ENCODE results near the gene IAPP. TPM values are rescaled to one million over a fixed set of nuclear protein-coding genes. Genes with fewer than 3 reads are reported as not detected.
"Not testable (repeated sequence)": the region's sequence is repeated elsewhere in the genome, so short reads cannot be mapped to it uniquely, and the experiment has no call there.

Gene IAPP
- total RNA-seq, 1 experiment from 2014 or later, result not detected

DNA sequence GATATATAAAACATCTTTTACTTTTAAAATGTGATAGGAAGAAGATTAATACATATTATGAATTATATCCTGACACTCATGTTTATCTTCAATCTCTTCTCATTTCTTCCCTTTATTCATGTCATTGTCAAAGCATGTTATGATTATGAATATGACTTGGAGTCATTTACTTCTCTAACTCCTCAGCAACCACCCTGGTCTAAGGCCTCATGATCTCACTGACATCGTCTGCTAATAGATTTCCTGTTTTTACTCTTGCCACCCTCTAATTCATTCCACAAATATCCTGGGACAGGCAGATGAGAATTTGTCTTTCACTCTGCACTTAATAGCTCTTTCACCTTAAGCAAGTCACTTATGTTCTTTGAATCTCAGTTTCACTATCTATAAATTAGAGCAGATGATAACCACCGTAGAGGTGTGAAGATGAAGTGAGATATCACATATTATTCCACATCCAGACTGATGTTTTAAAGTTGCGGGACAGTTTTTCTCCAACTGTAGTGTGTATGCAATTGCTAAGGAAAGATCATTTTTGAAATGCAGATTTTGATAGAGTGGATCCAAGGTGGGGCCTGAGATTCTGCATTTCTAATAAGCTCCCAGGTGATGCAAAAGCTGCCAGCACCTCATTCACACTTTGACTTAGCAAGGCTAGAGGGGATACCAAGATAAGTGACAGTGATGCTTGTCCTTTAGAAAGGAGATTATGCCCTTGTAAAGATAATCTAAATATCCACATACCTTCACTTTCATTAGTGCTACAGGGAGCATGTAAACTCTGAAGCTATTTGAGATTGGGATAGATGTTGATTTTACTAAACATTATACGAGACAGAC, 3.3 kb upstream of the IAPP start:
- BruUV-seq (replicated peaks), result no TSS peak
- Histone ChIP-seq H3K4me3 (no peak overlapping the region), H3F3A (ENCODE audit: insufficient read depth, low read depth) (no peaks in the 10 kb centered on the region), H3K36me3 (ENCODE audit: low read depth) (no peaks in the 10 kb centered on the region), H3K4me1 (replicated peaks; ENCODE audit: insufficient read depth) (no peaks in the 10 kb centered on the region), H3K9me3 (ENCODE audit: insufficient read depth, low read depth) (no peaks in the 10 kb centered on the region), H3K27me3 (ENCODE audit: insufficient read depth, low read depth) (no peaks in the 10 kb centered on the region), H4K20me1 (ENCODE audit: insufficient read depth) (no peaks in the 10 kb centered on the region), H3K79me2 (ENCODE audit: low read depth) (no peaks in the 10 kb centered on the region), H3K27ac (no peak overlapping the region), H2AFZ (no peak overlapping the region), H3K4me2 (no peak overlapping the region), H3K9me2 (ENCODE audit: insufficient read depth) (0 out of 2 replicates have a peak, but pooled peaks cover 3% of the 10 kb centered on the region)
- DNase-seq, result no peak
- TF ChIP-seq EZH2 (IDR thresholded peaks at IDR 0.05; ENCODE audit: low read depth), result no peak
- TF ChIP-seq, protein P1, sequence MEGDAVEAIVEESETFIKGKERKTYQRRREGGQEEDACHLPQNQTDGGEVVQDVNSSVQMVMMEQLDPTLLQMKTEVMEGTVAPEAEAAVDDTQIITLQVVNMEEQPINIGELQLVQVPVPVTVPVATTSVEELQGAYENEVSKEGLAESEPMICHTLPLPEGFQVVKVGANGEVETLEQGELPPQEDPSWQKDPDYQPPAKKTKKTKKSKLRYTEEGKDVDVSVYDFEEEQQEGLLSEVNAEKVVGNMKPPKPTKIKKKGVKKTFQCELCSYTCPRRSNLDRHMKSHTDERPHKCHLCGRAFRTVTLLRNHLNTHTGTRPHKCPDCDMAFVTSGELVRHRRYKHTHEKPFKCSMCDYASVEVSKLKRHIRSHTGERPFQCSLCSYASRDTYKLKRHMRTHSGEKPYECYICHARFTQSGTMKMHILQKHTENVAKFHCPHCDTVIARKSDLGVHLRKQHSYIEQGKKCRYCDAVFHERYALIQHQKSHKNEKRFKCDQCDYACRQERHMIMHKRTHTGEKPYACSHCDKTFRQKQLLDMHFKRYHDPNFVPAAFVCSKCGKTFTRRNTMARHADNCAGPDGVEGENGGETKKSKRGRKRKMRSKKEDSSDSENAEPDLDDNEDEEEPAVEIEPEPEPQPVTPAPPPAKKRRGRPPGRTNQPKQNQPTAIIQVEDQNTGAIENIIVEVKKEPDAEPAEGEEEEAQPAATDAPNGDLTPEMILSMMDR (conservative IDR thresholded peaks at IDR 0.05), result no peak
- intact Hi-C loops (cut with micrococcal nuclease; ENCODE audit: unreplicated experiment), result no loop called here
- POLR2A ChIA-PET (ENCODE audit: unreplicated experiment), result no interaction called here
- CTCF ChIA-PET, result no interaction called here

DNA sequence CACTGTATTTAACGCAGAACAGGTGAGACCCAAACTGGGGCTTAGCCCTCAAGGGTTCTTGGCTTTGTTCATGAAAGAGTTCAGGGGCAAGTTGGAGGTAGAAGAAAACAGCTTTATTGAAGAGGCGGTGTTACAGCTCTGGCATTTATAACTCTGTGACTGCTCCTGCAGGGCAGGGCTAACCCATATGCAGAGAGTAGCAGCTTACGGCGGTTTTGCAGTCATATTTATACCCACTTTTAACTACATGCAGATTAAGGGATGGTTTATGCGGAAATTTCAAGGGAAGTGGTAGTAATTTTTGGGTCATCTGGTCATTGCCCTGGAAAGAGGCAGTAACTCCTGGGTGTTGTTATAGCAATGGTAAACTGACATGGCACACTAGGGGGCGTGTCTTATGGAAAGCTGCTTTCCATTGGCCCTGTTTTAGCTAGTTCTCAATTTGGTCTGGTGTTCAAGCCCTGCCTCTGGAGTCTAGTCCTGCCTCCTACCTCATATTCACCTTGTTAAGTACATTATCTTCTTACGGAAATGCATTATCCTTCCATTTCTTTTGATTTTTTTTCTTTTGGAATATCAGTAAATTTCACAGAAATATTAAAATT, 1.8 kb upstream of the IAPP start:
- Histone ChIP-seq H4K20me1 (ENCODE audit: insufficient read depth) (no peaks in the 10 kb centered on the region), H3K4me2 (no peak overlapping the region), H3K79me2 (ENCODE audit: low read depth) (no peaks in the 10 kb centered on the region), H3K27ac (no peak overlapping the region), H3K9me3 (ENCODE audit: insufficient read depth, low read depth) (no peaks in the 10 kb centered on the region), H3K4me3 (no peak overlapping the region), H3K27me3 (ENCODE audit: insufficient read depth, low read depth) (no peaks in the 10 kb centered on the region), H3K4me1 (replicated peaks; ENCODE audit: insufficient read depth) (no peaks in the 10 kb centered on the region), H3K9me2 (ENCODE audit: insufficient read depth) (0 out of 2 replicates have a peak, but pooled peaks cover 3% of the 10 kb centered on the region), H3K36me3 (ENCODE audit: low read depth) (no peaks in the 10 kb centered on the region), H2AFZ (no peak overlapping the region), H3F3A (ENCODE audit: insufficient read depth, low read depth) (no peaks in the 10 kb centered on the region)
- DNase-seq, result no peak
- TF ChIP-seq EZH2 (IDR thresholded peaks at IDR 0.05; ENCODE audit: low read depth), result no peak
- TF ChIP-seq, protein P1 (conservative IDR thresholded peaks at IDR 0.05), result no peak
- intact Hi-C loops (cut with micrococcal nuclease; ENCODE audit: unreplicated experiment), result no loop called here
- POLR2A ChIA-PET (ENCODE audit: unreplicated experiment), result interaction anchor here (0.6 kb wide), 1 partner anchor 1032 kb away, joined by 4 read pairs; no protein-coding TSS in a partner anchor
- BruUV-seq (replicated peaks), result no TSS peak
- CTCF ChIA-PET, result interaction anchor here (0.5 kb wide), 1 partner anchor 309 kb away, joined by 11 read pairs; no protein-coding TSS in a partner anchor

DNA sequence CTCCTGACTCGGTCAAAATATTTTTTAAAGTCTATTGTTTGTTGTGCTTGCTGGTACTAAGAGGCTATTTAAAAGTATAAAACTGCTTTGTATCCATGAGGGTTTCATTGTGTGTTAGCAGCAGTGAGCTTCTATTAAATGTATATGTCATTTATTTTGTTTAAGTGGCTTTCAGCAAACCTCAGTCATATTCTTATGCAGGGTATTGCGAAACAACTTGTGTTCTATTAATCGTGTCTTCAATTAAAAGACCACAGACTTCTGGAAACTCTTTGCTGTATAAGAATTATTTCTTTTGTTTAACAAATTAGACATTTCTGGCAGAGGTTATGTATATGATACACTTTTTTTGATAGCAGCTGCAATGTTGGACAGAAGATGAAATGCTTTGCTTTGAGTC, 6.5 kb downstream of the IAPP start:
- Histone ChIP-seq H3K4me3 (no peak overlapping the region), H3K36me3 (ENCODE audit: low read depth) (no peaks in the 10 kb centered on the region), H3K4me2 (no peak overlapping the region), H3F3A (ENCODE audit: insufficient read depth, low read depth) (no peaks in the 10 kb centered on the region), H2AFZ (no peak overlapping the region), H3K27me3 (ENCODE audit: insufficient read depth, low read depth) (no peaks in the 10 kb centered on the region), H3K79me2 (ENCODE audit: low read depth) (no peaks in the 10 kb centered on the region), H3K27ac (no peak overlapping the region), H4K20me1 (ENCODE audit: insufficient read depth) (no peaks in the 10 kb centered on the region), H3K9me3 (ENCODE audit: insufficient read depth, low read depth) (no peaks in the 10 kb centered on the region), H3K4me1 (replicated peaks; ENCODE audit: insufficient read depth) (no peaks in the 10 kb centered on the region), H3K9me2 (ENCODE audit: insufficient read depth) (no peaks in the 10 kb centered on the region)
- CTCF ChIA-PET, result no interaction called here
- BruUV-seq (replicated peaks), result no TSS peak
- no peak for TF ChIP-seq EZH2 (IDR thresholded peaks at IDR 0.05; ENCODE audit: low read depth)
- TF ChIP-seq, protein P1 (conservative IDR thresholded peaks at IDR 0.05), result no peak
- POLR2A ChIA-PET (ENCODE audit: unreplicated experiment), result no interaction called here
- no peak for DNase-seq
- intact Hi-C loops (cut with micrococcal nuclease; ENCODE audit: unreplicated experiment), result no loop called here

DNA sequence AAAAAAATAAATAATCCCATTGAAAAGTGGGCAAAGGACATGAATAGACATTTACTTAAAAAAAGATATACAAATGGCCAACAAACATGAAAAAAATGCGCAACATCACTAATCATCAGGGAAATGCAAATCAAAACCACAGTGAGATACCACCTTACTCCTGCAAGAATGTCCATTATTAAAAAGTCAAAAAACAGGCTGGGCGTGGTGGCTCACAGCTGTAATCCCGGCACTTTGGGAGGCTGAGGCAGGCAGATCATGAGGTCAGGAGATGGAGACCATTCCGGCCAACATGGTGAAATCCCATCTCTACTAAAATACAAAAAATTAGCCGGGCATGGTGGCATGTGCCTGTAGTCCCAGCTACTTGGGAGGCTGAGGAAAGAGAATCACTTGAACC, 8.6 kb downstream of the IAPP start:
- H2AFZ ChIP-seq; intact Hi-C loops (cut with micrococcal nuclease; ENCODE audit: unreplicated experiment); DNase-seq; CTCF ChIA-PET; H3K4me1 ChIP-seq (replicated peaks; ENCODE audit: insufficient read depth); H3K4me3 ChIP-seq; H4K20me1 ChIP-seq (ENCODE audit: insufficient read depth); H3K27ac ChIP-seq; POLR2A ChIA-PET (ENCODE audit: unreplicated experiment); H3K36me3 ChIP-seq (ENCODE audit: low read depth); H3K9me2 ChIP-seq (ENCODE audit: insufficient read depth); BruUV-seq (replicated peaks); H3F3A ChIP-seq (ENCODE audit: insufficient read depth, low read depth); H3K79me2 ChIP-seq (ENCODE audit: low read depth); H3K4me2 ChIP-seq; H3K9me3 ChIP-seq (ENCODE audit: insufficient read depth, low read depth); H3K27me3 ChIP-seq (ENCODE audit: insufficient read depth, low read depth): not testable (repeated sequence)
